HG02642 (cell line): ENCODE results near the gene PPA2.

ENCODE experiments used
- ATAC-seq: cut with Tn5 transposase; IDR thresholded peaks from one replicate; pipeline ENCODE4 v1.9.1; 2021; ENCODE audit warnings: mild to moderate bottlenecking; ENCODE audit not compliant: unreplicated experiment, poor library complexity

Gene PPA2

DNA sequence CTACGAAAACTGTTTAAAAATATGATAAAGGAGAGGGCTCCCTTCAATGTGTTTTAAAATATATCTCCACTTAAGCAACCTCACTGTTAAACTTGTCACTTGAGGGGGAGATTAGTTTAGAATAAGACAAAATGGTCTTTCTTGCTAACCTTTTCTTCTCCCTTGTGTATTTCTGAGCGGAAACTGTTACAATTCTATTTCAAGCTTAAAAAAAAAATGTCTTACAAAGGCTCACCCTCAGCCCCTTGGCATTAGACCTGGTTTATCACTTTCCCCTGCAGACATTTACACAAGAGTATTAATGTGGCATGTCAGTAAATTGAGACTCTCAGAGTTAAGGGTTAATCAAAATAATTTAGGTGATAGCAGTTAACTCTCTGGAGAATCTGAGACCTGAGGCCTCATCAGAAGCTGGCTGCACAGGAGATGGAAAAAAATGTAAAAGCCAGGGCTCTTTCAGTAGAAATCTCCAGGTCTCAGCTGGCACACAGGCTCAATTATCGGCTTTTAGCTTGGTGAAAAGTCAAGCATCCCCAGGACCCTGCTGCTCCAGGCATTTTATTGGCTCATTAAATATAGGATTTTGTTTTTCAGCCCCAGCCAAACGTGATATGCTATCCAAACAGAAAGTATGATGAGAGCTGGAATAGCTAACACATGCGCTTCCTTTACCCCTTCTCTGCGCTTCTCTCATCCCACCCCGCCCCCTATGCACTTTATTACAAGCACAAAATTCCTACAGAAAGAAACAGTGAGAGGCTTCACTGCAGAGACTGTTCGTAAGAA, 130.5 kb downstream of the PPA2 start:
- no peak for ATAC-seq

DNA sequence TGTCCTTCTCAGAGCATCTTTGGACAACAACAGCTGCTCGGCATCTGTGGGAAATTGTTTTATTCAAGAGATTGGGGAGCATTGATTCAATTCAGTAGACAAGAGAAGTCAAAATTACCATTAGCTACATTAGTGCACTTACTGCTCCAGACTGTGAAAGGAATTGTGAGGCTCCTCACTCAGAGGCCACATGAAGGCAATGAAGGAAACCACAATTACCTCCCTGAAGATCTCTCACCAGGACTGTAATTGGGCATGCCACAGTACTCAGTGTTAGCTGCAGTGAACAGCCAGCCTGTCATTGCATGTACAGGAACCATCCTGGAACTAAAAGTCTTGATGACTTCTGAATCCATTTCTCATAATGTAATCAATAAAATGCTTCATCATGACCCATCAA, 144.8 kb downstream of the PPA2 start:
- no peak for ATAC-seq

DNA sequence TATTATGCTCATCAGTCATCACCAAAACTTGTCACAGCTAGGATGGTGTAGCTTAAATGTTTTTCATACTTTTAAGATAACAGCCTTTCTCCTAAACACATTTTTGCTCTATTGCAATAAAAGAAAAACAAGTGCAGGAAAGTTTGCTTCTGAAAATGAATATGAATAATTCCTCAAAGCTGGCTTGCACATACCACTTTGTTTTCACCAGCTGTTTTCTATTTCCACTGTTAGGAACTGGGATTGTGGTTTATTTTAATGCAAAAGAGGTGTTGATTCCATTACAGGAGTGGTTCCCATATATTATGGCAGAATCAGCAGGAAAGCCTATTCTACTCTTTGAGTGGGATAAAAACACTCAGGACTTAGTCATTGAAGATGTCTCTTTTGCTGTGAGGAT, 145.9 kb downstream of the PPA2 start:
- ATAC-seq, result no peak

DNA sequence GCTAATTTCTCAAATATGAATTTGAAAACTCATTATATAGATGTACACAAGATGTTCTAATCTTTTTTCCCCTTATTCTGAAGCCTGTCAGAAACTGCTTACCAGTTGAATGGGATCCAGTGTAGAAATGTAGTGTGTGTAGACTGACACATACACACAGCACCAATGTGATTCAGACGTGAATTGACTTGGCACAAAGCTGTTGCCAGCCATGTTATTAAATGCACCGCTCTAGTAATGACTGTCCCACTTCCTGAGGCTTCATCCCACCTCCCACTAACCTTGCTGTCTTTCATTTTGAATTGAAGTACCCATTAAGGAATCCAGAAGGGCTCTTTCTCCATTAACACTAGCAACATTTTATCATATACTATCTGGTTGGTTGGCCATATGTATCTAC, 146.6 kb downstream of the PPA2 start:
- no peak for ATAC-seq
